GM12874 (cell line): ENCODE data around the gene SLC35G6.
A peak's percentile ranks its signal among the peaks of the same experiment; 100 is the strongest.

Experiments used
- CTCF ChIP-seq: IDR thresholded peaks from 2 replicates; pipeline ENCODE4 v1.5.1; 2011; ENCODE audit warnings: low read depth, mild to moderate bottlenecking, control low read depth, low read length, moderate library complexity; ENCODE audit not compliant: insufficient read depth

SLC35G6 gene

GRCh38 chr17:7478276-7479212 lies 2.7 kb upstream of the SLC35G6 start:
- no peak for TF ChIP-seq CTCF

GRCh38 chr17:7479213-7480088 lies 1.8 kb upstream of the SLC35G6 start, which contains the start of gene ZBTB4:
Gene ZBTB4 (minus strand): TSS chr17:7479631. CDS start chr17:7466801, 12,830 bp downstream.
- no peak for TF ChIP-seq CTCF

GRCh38 chr17:7480089-7480384 lies 1.2 kb upstream of the SLC35G6 start:
- TF ChIP-seq CTCF, result no peak

GRCh38 chr17:7483255-7484066 lies 2.2 kb downstream of the SLC35G6 start:
- TF ChIP-seq CTCF, result no peak

GRCh38 chr17:7484067-7484918 lies 3.0 kb downstream of the SLC35G6 start, which contains the start of gene POLR2A:
Gene POLR2A (plus strand): TSS chr17:7484366.
- TF ChIP-seq CTCF, result no peak

- 0 out of 2 replicates have a peak, but pooled peaks have one; percentile 2 for TF ChIP-seq CTCF
These were observed 3.7 kb downstream of the SLC35G6 start for GRCh38 chr17:7484919-7485377.
